Measurements from ENCODE around the gene TMC8. TPM values are rescaled to one million over a fixed set of nuclear protein-coding genes. Genes with fewer than 3 reads are reported as not detected.
A peak's percentile ranks its signal among the peaks of the same experiment; 100 is the strongest.
"Not testable (repeated sequence)": the region's sequence is repeated elsewhere in the genome, so short reads cannot be mapped to it uniquely, and the experiment has no call there.

The TMC8 gene, protein sequence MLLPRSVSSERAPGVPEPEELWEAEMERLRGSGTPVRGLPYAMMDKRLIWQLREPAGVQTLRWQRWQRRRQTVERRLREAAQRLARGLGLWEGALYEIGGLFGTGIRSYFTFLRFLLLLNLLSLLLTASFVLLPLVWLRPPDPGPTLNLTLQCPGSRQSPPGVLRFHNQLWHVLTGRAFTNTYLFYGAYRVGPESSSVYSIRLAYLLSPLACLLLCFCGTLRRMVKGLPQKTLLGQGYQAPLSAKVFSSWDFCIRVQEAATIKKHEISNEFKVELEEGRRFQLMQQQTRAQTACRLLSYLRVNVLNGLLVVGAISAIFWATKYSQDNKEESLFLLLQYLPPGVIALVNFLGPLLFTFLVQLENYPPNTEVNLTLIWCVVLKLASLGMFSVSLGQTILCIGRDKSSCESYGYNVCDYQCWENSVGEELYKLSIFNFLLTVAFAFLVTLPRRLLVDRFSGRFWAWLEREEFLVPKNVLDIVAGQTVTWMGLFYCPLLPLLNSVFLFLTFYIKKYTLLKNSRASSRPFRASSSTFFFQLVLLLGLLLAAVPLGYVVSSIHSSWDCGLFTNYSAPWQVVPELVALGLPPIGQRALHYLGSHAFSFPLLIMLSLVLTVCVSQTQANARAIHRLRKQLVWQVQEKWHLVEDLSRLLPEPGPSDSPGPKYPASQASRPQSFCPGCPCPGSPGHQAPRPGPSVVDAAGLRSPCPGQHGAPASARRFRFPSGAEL
- total RNA-seq, result 0.41 TPM

DNA sequence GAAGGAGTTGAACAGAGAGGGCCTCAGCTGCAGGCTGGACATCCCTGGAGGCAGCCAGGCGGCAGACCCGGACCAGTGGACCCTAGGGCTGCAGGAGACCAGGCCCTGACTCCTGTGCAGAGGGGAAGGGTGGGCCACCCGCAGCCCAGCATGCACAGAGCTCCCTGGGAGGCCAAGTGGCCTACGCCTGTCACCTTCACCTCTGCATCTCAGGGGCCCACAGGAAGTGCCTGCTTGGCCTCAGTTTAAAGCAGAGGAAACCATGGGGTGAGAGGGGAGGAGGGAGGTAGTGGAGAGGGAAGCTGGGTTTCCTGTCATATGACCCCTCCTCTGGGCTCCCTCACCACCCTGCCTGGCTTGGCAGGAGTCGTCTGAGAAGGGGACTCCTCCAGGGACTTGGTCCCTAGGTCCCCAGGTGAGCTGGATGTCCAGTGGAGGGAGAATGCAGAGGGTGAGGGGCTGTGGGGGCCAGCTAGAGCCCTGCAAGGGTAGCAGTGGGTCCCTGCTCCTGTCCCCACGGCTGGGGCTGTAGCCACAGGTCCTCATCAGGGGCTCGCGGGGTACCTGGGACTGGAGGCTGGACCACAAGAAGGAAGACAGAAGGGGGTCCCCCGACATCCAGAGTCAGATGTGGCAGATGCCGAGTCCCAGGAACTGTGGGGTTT, at the start of gene TMC8:
Gene TMC8, plus strand, starts transcription at position 335 of the 665 bp plus-strand sequence. CDS start 818 bp downstream, outside the sequence.
- DNase-seq (ENCODE audit: low spot score in 2 of 2) (no peak), FAIRE-seq (no peak)

- no peak for FAIRE-seq
- DNase-seq (ENCODE audit: low spot score in 2 of 2), result no peak
These were observed 49.0 kb upstream of the TMC8 start for GRCh38 chr17:78081551-78081950.

GRCh38 chr17:78082355-78082872, 48.2 kb upstream of the TMC8 start:
- not testable (repeated sequence) for FAIRE-seq; DNase-seq (ENCODE audit: low spot score in 2 of 2)

DNA sequence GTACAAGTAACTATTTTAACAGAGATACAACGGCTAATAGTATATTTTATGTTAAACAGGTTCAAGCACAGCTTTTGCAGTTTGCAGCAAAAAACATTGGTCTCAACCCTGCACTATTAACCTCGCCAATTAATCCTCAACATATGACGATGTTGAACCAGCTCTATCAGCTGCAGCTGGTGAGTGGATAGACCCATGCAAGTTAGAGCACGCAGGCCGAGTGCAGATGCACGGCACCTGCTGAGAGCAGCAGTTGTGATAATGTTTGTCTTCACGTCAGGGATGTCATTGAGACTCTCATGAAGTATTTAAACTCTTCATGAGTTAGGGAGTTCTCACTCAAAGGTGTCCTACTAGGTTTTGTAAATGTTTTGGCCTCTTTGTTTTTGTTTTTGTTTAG, 47.6 kb upstream of the TMC8 start:
- FAIRE-seq (no peak), DNase-seq (ENCODE audit: low spot score in 2 of 2) (no peak)

GRCh38 chr17:78086740-78087139, 43.8 kb upstream of the TMC8 start:
- DNase-seq (ENCODE audit: low spot score in 2 of 2), result no peak

GRCh38 chr17:78088529-78088928, 42.0 kb upstream of the TMC8 start:
- FAIRE-seq (no peak), DNase-seq (ENCODE audit: low spot score in 2 of 2) (no peak)

More at GRCh38 chr17:78086740-78087139, 43.8 kb upstream of the TMC8 start:
- FAIRE-seq, result no peak

DNA sequence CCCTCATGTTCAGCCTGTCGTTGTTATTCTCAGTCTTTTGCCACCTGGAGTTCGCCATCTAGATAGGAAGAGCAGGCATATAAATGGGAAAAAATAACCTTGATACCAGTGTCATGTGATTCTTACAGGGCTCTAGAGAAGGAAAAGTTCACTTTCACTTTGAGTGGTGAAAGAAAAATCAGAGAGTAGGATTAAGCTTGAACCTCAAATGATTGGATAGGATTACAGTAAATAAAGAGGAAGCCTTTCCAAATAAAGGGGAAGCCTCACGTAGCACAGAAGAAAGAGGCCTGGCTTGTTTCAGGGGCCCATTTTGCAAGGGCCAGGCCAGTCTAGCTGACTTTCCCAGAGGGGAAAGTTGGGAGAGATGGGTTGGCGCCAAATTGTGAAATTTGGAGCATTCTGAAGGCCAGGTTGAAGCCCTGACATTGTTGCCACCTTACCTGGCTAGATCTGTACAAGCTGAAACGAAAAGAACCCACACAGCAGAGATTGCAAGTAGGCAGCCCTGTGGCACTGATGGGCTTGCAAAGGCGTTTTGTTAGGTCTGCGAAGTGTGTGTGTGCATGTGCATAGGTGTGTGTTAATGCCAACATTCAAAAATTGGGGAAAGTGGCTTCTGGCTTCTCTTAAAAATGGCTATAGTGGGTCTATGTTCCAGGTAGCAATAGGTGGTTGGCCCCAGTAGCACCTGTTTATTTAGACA, 40.8 kb upstream of the TMC8 start:
- DNase-seq (ENCODE audit: low spot score in 2 of 2), result no peak
- FAIRE-seq, result no peak

- FAIRE-seq (no peak), DNase-seq (ENCODE audit: low spot score in 2 of 2) (no peak)
These were observed 37.7 kb upstream of the TMC8 start for GRCh38 chr17:78092794-78093324.

DNA sequence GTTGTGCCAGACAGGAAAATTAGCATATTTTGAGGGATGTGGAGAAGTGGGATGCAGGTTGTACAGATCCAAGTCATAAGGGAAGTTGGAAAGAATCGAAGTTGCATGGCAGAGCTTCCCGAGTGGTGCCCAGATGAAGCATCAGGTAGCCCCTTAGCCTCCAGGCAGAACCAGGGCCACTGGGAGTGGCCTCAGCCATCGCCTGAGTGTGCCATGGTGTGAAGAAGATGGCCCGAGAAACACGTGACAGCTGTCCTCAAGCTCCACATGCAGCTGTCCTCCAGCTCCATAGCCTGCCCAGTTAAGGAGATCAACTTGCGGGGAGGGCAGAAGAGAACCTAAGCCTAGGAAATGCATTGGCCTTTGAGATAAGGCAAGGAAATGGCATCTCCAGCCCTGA, 35.5 kb upstream of the TMC8 start:
- FAIRE-seq (no peak), DNase-seq (ENCODE audit: low spot score in 2 of 2) (no peak)

DNA sequence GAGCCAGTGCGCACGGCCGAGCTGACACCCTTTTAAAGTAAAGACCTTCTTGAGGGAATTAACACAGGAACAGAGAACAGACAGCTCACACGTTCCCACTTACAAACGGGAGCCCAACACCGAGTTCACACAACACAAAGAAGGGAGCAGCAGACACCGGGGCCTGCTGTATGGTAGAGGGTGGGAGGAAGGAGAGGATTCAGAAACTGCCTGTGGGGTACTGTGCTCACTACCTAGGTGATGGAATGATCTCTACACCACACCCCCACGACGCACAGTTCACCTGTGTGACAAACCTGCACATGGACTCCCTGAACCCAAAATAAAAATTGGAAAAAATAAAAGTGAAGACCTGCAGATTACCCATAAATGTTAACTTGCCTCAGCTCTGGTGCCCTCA, 34.5 kb upstream of the TMC8 start:
- FAIRE-seq, result no peak

GRCh38 chr17:78101112-78101511, 29.5 kb upstream of the TMC8 start:
- no peak for FAIRE-seq
- no peak for DNase-seq (ENCODE audit: low spot score in 2 of 2)

More for the DNA sequence above, 34.5 kb upstream of the TMC8 start:
- DNase-seq (ENCODE audit: low spot score in 2 of 2), result no peak

GRCh38 chr17:78101542-78101941, 29.0 kb upstream of the TMC8 start:
- no peak for DNase-seq (ENCODE audit: low spot score in 2 of 2)
- no peak for FAIRE-seq

DNA sequence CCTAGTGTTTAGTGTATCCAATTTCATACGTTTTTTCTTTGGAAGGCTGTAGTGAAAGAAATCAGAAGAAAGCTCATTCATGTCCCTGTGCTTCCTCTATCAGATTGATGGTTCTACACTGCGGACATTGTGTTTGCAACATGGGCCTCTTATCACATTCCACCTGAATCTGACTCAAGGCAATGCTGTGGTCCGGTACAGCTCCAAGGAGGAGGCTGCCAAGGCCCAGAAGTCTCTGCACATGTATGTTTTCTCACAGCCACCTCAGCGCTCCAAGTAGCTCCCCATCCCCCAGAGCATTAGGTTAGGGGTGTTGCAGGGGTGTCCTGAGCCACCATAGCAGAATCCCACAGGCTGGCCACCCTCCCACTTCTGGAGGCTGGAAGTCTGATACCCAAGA, 27.3 kb upstream of the TMC8 start:
- DNase-seq (ENCODE audit: low spot score in 2 of 2) (no peak), FAIRE-seq (no peak)

DNA sequence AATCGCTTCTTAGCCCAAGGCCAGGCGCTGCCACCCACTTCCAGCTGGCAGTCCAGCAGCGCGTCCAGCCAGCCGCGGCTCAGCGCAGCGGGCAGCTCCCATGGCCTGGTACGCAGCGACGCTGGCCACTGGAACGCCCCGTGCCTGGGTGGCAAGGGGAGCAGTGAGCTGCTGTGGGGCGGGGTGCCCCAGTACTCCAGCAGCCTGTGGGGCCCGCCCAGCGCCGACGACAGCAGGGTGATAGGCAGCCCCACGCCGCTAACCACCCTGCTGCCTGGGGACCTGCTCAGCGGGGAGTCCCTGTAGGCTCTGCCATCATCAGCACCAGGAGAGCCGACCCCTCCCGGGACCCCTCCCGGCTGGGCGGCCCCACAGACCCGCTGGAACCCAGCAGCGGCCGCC, 26.0 kb upstream of the TMC8 start:
- DNase-seq (ENCODE audit: low spot score in 2 of 2), result no peak
- FAIRE-seq, result no peak

DNA sequence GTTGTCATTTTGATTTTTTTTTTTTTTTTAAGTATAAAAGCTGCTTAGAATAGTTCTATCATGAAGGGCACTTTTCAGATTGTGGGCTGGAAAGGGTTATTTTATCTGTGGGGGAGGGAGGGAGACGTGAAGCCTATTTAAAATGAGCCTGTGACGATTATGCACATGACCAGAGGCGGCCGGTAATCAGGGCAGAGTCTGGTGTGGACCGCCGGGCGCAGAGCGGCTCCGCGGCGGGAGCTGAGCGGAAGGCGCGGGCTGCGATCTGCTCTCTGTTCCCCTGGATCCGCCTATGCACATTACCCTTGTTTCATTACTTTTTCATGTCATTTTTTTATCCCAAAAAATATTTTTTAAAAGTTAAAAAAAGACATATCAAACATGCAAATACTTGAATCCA, 25.5 kb upstream of the TMC8 start:
- no peak for DNase-seq (ENCODE audit: low spot score in 2 of 2)
- FAIRE-seq, result no peak

- FAIRE-seq, result no peak
- no peak for DNase-seq (ENCODE audit: low spot score in 2 of 2)
These were observed 25.0 kb upstream of the TMC8 start for GRCh38 chr17:78105551-78105950.

DNA sequence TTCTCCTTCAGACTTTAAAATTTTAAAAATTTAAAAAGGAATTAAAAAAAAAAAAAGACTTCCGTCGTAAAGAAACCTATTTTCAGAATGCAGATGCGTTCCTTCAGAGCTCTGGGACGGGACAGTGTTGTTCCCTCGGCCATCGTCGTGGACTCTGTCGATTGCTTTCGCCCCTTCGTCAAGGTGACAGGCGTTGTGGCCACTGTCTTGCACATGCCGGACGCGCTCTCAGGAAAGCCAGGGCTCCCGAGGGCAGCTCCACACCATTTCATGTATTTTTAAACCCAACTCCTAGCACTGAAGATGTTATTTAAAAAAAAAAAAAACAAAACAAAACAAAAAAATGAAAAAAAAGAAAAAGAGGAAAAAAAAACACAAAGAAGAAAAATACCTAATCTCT, 24.4 kb upstream of the TMC8 start:
- FAIRE-seq, result peak; percentile 66
- no peak for DNase-seq (ENCODE audit: low spot score in 2 of 2)

GRCh38 chr17:78107457-78107856, 23.1 kb upstream of the TMC8 start:
- no peak for DNase-seq (ENCODE audit: low spot score in 2 of 2)

GRCh38 chr17:78107976-78108725, 22.4 kb upstream of the TMC8 start:
- FAIRE-seq (no peak), DNase-seq (ENCODE audit: low spot score in 2 of 2) (no peak)

More at GRCh38 chr17:78107457-78107856, 23.1 kb upstream of the TMC8 start:
- no peak for FAIRE-seq
